Activated CD8-positive, alpha-beta memory T cell treated with anti-CD3 and anti-CD28 coated beads, Interleukin-2, amount 10 ng/mL, durations not matched to agents 7 days and 5 days (primary cell): Measurements from ENCODE around the gene AKAP13. TPM values are rescaled to one million over a fixed set of nuclear protein-coding genes. Genes with fewer than 3 reads are reported as not detected.
A peak's percentile ranks its signal among the peaks of the same experiment; 100 is the strongest.

Experiments used
- ATAC-seq: fragments of 150-1000 bp; cut with Tn5 transposase; one replicate; pipeline ENCODE4 v1.10.0; 2021; ENCODE audit warnings: moderate library complexity
- CTCF ChIA-PET: fragments of 350-600 bp; sonication (Branson Sonifier 250); formaldehyde crosslinking; loops from one replicate; lab custom pipeline; 2021; ENCODE audit warnings: antibody characterized with exemption; lab: Charles Lee
- DNase-seq: peaks from one replicate; pipeline ENCODE4 v3.0.0-alpha.2; 2020
- H3K27ac Mint-ChIP-seq: one replicate; pipeline ENCODE4 v1.8.0; 2021; ENCODE audit warnings: mild to moderate bottlenecking, mixed read lengths
- H3K27me3 Mint-ChIP-seq: one replicate; pipeline ENCODE4 v1.8.0; 2021; ENCODE audit warnings: mixed read lengths
- H3K36me3 Mint-ChIP-seq: one replicate; pipeline ENCODE4 v1.8.0; 2021; ENCODE audit warnings: mild to moderate bottlenecking, mixed read lengths
- H3K4me1 Mint-ChIP-seq: one replicate; pipeline ENCODE4 v1.8.0; 2021; ENCODE audit warnings: mixed read lengths
- H3K4me3 Mint-ChIP-seq: one replicate; pipeline ENCODE4 v1.8.0; 2021; ENCODE audit warnings: mild to moderate bottlenecking, moderate library complexity, mixed read lengths
- H3K9me3 Mint-ChIP-seq: one replicate; pipeline ENCODE4 v1.8.0; 2022; ENCODE audit warnings: low read depth, mixed read lengths
- total RNA-seq, 2 experiments: library from RNA; stranded (reverse); gene quantifications; one replicate each; pipeline ENCODE4 v1.2.3, GENCODE V29; 2021

AKAP13 gene
- total RNA-seq, 2 experiments from 2014 or later: 150 to 172 TPM

GRCh38 chr15:85381850-85382751 is 1.7 kb downstream of the AKAP13 start:
- Mint-ChIP-seq H3K9me3 (no peaks in the 10 kb centered on the region), H3K27ac (peak overlapping the region; percentile 67), H3K27me3 (no peaks in the 10 kb centered on the region), H3K4me1 (peaks cover 53% of the 10 kb centered on the region), H3K4me3 (peak overlapping the region; percentile 78), H3K36me3 (peaks cover 26% of the 10 kb centered on the region)
- DNase-seq: no peak
- CTCF ChIA-PET: interaction anchor here (0.9 to 2.3 kb wide), 6 partner anchors 14 to 123 kb away, joined by 3 to 14 read pairs (median 6); no protein-coding TSS in a partner anchor
- no peak for ATAC-seq

DNA sequence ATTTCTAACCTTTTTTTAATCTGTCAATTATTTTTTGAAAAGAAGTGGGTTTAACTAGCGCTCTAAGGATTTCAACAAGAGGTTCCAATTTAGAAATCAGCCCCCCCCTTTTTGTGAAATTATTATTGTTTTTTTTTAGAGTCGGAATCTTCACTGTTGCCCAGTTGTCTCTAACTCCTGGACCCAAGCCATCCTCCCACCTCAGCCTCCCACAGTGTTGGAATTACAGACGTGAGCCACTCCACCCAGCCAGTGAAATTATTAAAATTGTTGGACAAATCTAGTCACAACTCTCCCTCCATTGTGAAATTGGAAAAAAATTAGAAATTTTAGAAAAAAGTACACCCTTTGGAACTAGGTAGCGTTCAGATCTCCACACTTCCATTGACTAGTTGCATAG is 2.5 kb downstream of the AKAP13 start:
- DNase-seq (no peak), ATAC-seq (no peak)
- CTCF ChIA-PET: interaction anchor here (1.1 to 2.3 kb wide), 6 partner anchors 21 to 86 kb away, joined by 3 to 14 read pairs (median 5); no protein-coding TSS in a partner anchor
- Mint-ChIP-seq H3K27ac (no peak overlapping the region), H3K9me3 (no peaks in the 10 kb centered on the region), H3K4me1 (peaks cover 51% of the 10 kb centered on the region), H3K36me3 (peaks cover 27% of the 10 kb centered on the region), H3K4me3 (no peak overlapping the region), H3K27me3 (no peaks in the 10 kb centered on the region)

DNA sequence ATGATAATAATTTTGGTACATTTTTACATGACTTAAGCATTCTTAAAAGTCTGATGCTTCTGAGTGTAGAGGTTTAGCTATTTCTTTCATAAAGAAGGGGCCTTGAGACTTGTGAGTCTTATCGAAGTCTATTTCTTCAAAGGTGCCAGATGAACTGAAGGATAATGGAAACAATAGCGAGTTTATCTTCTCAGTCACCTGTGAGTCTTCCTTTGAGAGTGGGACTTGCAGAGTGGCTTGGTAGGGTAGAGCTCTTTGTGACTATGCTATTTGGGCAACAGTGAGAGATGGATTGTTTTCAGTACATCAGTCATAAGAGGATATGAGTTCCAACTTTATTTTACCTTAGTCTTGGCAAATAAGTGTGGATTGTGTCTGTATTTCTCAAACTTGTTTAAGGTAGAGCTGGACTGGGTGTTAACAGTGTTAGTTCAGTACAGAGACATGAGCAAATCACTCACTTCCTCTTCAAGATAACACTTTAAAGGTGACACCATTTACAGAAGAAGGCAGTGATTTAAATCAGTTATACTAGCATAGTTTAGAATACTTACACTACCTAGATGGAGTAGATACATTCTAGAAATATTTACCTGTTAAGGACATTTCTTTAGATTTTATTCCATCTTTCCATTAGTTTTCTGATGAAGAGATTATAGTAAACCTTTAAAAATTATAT is 3.2 kb downstream of the AKAP13 start:
- H3K36me3 Mint-ChIP-seq: peaks cover 32% of the 10 kb centered on the region
- no peak for DNase-seq
- no peaks in the 10 kb centered on the region for H3K27me3 Mint-ChIP-seq
- H3K27ac Mint-ChIP-seq: no peak overlapping the region
- peak overlapping the region; percentile 0 for H3K4me3 Mint-ChIP-seq
- H3K4me1 Mint-ChIP-seq: peaks cover 49% of the 10 kb centered on the region
- CTCF ChIA-PET: interaction anchor here (0.7 to 2.3 kb wide), 6 partner anchors 21 to 71 kb away, joined by 3 to 14 read pairs (median 5); no protein-coding TSS in a partner anchor
- H3K9me3 Mint-ChIP-seq: no peaks in the 10 kb centered on the region
- no peak for ATAC-seq

GRCh38 chr15:85386261-85386660 is 5.9 kb downstream of the AKAP13 start:
- no peak overlapping the region for H3K4me3 Mint-ChIP-seq
- CTCF ChIA-PET: interaction anchor here (0.9 to 1.5 kb wide), 2 partner anchors 14 to 27 kb away, joined by 4 read pairs; no protein-coding TSS in a partner anchor
- H3K4me1 Mint-ChIP-seq: peaks cover 41% of the 10 kb centered on the region
- no peak overlapping the region for H3K27ac Mint-ChIP-seq
- no peaks in the 10 kb centered on the region for H3K27me3 Mint-ChIP-seq
- DNase-seq (no peak), ATAC-seq (no peak)
- H3K36me3 Mint-ChIP-seq: peaks cover 32% of the 10 kb centered on the region
- H3K9me3 Mint-ChIP-seq: no peaks in the 10 kb centered on the region

DNA sequence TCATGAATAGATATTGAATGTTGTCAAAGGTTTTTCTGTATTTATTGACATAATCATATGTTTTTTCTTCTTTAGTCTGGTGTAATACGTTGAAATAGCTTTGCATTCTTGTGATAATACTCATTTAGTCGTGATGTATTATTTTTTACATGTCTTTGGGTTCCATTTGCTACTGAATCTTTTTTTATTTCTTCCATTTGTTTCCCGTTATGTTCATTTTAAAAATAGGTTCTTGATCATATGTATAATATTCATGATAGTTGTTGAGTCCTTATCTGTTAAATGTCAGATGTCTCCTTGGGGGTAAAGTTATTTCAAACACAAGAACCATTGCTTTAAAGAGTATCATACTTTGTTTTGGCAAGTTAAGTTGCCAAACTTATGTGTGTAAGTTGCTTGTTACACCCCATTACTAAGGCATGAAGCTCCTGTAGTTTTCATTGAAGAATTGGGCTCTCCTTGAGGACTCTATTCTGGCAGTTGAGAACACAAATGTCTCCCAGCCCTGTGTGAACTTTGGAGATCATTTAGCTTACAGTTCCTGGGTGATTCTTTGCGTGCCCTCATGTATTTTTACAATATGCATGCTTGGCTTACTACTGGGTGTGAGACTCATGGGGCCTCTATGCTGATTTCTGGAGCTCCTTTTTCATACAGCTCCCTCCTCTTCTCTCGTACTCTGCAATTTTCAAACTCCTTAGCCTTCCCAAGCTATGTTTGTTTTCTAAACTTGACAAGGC is 8.3 kb downstream of the AKAP13 start:
- peaks cover 27% of the 10 kb centered on the region for H3K36me3 Mint-ChIP-seq
- DNase-seq: no peak
- H3K9me3 Mint-ChIP-seq: no peaks in the 10 kb centered on the region
- H3K4me1 Mint-ChIP-seq: peaks cover 30% of the 10 kb centered on the region
- CTCF ChIA-PET: interaction anchor here (1.1 to 2.4 kb wide), 2 partner anchors 12 to 24 kb away, joined by 3 to 6 read pairs; no protein-coding TSS in a partner anchor
- H3K27me3 Mint-ChIP-seq: no peaks in the 10 kb centered on the region
- no peak overlapping the region for H3K4me3 Mint-ChIP-seq
- no peak overlapping the region for H3K27ac Mint-ChIP-seq
- no peak for ATAC-seq

DNA sequence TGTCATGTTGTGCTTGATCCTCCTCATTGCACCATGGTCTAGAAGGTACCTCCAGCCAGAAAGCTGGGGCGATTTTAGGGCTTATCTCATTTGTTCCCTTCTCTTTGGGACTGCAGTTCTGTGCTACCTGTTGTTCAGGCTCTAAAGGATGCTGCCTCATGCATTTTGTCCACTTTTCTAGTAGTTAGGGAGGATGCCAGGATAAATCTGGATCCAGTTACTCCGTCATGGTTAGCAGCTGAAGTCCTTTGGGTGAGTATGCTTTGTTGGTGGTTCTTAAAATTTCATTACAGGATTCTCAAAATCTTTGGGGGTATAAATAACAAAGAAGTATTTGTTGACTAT is 8.9 kb downstream of the AKAP13 start:
- Mint-ChIP-seq H3K9me3 (no peaks in the 10 kb centered on the region), H3K27me3 (no peaks in the 10 kb centered on the region), H3K4me1 (peaks cover 26% of the 10 kb centered on the region), H3K4me3 (no peak overlapping the region), H3K36me3 (peaks cover 26% of the 10 kb centered on the region), H3K27ac (no peak overlapping the region)
- DNase-seq (no peak), ATAC-seq (no peak)
- CTCF ChIA-PET: interaction anchor here (1.1 to 2.4 kb wide), 2 partner anchors 11 to 23 kb away, joined by 3 to 6 read pairs; no protein-coding TSS in a partner anchor

GRCh38 chr15:85389772-85390171 is 9.4 kb downstream of the AKAP13 start:
- DNase-seq (no peak), ATAC-seq (no peak)
- Mint-ChIP-seq H3K27me3 (no peaks in the 10 kb centered on the region), H3K27ac (no peak overlapping the region), H3K9me3 (no peaks in the 10 kb centered on the region), H3K4me3 (no peak overlapping the region), H3K36me3 (peaks cover 24% of the 10 kb centered on the region), H3K4me1 (peaks cover 24% of the 10 kb centered on the region)
- CTCF ChIA-PET: interaction anchor here (2.4 kb wide), 1 partner anchor 11 kb away, joined by 6 read pairs; no protein-coding TSS in a partner anchor

- Mint-ChIP-seq H3K4me1 (peaks cover 18% of the 10 kb centered on the region), H3K27ac (no peak overlapping the region), H3K4me3 (no peak overlapping the region), H3K9me3 (no peaks in the 10 kb centered on the region), H3K36me3 (peaks cover 16% of the 10 kb centered on the region), H3K27me3 (no peaks in the 10 kb centered on the region)
- no peak for ATAC-seq
- no peak for DNase-seq
- CTCF ChIA-PET: interaction anchor here (1.0 kb wide), 1 partner anchor 97 kb away, joined by 3 read pairs; no protein-coding TSS in a partner anchor
These were observed 12.8 kb downstream of the AKAP13 start for GRCh38 chr15:85393210-85393609.

GRCh38 chr15:85394554-85395333 is 14.3 kb downstream of the AKAP13 start:
- CTCF ChIA-PET: interaction anchor here (0.6 to 1.0 kb wide), 2 partner anchors 64 to 298 kb away, joined by 3 read pairs; no protein-coding TSS in a partner anchor
- Mint-ChIP-seq H3K4me3 (no peak overlapping the region), H3K9me3 (no peaks in the 10 kb centered on the region), H3K36me3 (peaks cover 14% of the 10 kb centered on the region), H3K27me3 (no peaks in the 10 kb centered on the region), H3K27ac (no peak overlapping the region), H3K4me1 (peaks cover 18% of the 10 kb centered on the region)
- ATAC-seq: no peak
- DNase-seq: no peak

- no peaks in the 10 kb centered on the region for H3K9me3 Mint-ChIP-seq
- no peaks in the 10 kb centered on the region for H3K27me3 Mint-ChIP-seq
- H3K36me3 Mint-ChIP-seq: peaks cover 15% of the 10 kb centered on the region
- DNase-seq (no peak), ATAC-seq (no peak)
- H3K27ac Mint-ChIP-seq: no peak overlapping the region
- no peak overlapping the region for H3K4me3 Mint-ChIP-seq
- peaks cover 26% of the 10 kb centered on the region for H3K4me1 Mint-ChIP-seq
- CTCF ChIA-PET: interaction anchor here (0.7 kb wide), 1 partner anchor 9 kb away, joined by 3 read pairs; no protein-coding TSS in a partner anchor
These were observed 16.2 kb downstream of the AKAP13 start for GRCh38 chr15:85396554-85396953.

GRCh38 chr15:85397151-85397550 is 16.7 kb downstream of the AKAP13 start:
- no peak for DNase-seq
- peaks cover 32% of the 10 kb centered on the region for H3K4me1 Mint-ChIP-seq
- no peaks in the 10 kb centered on the region for H3K9me3 Mint-ChIP-seq
- H3K4me3 Mint-ChIP-seq: no peak overlapping the region
- ATAC-seq: no peak
- no peaks in the 10 kb centered on the region for H3K27me3 Mint-ChIP-seq
- H3K27ac Mint-ChIP-seq: no peak overlapping the region
- CTCF ChIA-PET: interaction anchor here (0.6 to 0.7 kb wide), 2 partner anchors 9 to 401 kb away, joined by 3 read pairs; no protein-coding TSS in a partner anchor
- H3K36me3 Mint-ChIP-seq: peaks cover 16% of the 10 kb centered on the region

GRCh38 chr15:85397926-85398325 is 17.5 kb downstream of the AKAP13 start:
- H3K9me3 Mint-ChIP-seq: no peaks in the 10 kb centered on the region
- H3K36me3 Mint-ChIP-seq: peaks cover 12% of the 10 kb centered on the region
- DNase-seq (no peak), ATAC-seq (no peak)
- H3K4me3 Mint-ChIP-seq: no peak overlapping the region
- no peaks in the 10 kb centered on the region for H3K27me3 Mint-ChIP-seq
- H3K27ac Mint-ChIP-seq: no peak overlapping the region
- CTCF ChIA-PET: interaction anchor here (0.6 kb wide), 1 partner anchor 402 kb away, joined by 3 read pairs; no protein-coding TSS in a partner anchor
- H3K4me1 Mint-ChIP-seq: peaks cover 34% of the 10 kb centered on the region
